CD4-positive, alpha-beta T cell treated with Interleukin-1 beta for 1 hour (primary cell): ENCODE results near the gene AP1M2.
A peak's percentile ranks its signal among the peaks of the same experiment; 100 is the strongest.

Source experiments
- DNase-seq, 2 donors: peaks; one replicate each; pipeline ENCODE4 v3.0.0-alpha.2; 2020 to 2022

AP1M2 gene

DNA sequence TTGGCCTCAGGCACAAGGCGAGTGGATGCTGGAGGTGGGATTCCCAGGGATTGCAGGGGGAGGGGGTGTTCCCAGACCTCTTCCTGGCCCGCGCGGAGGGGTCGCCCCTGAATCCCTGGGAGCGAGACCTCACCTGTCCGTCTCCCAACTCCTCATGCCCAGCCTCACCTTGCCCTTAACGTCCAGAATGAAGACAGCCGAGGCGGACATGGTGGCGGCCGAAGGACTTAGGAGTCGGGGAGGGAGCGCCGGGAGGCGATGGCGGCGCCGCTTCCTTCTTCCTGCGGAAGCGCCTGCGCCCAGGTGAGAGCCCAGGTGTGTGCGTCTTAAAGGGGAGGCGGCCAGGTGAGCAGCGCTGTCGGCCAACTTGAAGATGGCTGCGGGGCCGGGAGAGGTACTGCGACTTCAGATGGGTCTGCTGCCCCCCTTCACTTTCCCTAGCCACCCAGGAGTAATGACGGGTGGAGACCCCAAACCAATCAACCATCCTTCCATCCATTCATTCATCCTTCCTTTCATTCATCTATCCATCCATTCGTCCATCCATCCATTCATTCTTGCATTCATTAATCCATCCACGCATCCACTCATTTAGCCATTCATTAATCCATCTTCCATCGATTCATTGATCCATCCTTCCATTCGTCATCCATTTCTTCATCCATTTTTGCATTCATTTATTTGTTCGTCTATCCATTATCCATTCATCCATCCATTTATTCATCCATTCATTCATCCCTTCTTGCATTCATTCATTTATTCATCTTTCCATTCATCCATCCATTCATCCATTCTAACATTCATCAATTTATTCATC, at the start of gene AP1M2:
AP1M2 (minus strand) TSS at position 291 of the 817 bp plus-strand sequence; CDS start at position 210, 81 bp downstream.
- no peak for DNase-seq

DNA sequence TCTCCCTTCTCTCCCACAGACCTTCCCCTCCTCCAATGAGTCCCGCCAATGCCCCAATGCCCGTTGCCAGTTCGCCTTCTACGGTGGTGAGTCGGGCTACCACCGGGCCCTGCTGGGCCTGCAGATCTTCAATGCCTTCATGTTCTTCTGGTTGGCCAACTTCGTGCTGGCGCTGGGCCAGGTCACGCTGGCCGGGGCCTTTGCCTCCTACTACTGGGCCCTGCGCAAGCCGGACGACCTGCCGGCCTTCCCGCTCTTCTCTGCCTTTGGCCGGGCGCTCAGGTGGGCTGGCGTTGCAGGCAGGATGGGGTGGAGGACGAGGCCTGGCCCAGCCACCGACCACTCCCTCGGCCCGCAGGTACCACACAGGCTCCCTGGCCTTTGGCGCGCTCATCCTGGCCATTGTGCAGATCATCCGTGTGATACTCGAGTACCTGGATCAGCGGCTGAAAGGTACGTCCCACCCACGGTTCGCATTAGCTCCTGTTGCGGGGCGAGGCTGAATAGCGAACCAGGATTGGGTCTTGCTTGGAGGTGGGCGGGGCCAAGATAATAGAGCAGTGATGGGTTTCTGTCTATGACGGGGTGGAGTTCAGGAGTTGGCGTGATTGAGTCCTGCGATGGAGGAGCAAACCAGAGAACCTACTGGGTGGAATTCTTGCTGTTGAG, 49.3 kb upstream of the AP1M2 start:
- DNase-seq = no peak

DNA sequence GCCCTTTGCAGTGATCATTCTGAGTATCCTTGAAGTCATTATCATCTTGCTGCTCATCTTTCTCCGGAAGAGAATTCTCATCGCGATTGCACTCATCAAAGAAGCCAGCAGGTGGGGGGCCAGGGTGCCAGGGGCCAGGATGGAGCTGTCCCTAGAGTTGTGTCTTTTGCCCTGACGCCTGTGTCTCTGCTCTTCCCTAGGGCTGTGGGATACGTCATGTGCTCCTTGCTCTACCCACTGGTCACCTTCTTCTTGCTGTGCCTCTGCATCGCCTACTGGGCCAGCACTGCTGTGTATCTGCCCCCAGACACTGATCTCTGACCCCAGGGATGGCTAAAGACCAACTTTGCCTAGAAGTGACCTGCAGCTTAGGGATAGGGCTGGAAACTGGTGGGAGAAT, 47.9 kb upstream of the AP1M2 start:
- DNase-seq = no peak

- DNase-seq = no peak
Observed at GRCh38 chr19:10634430-10634829, 47.3 kb upstream of the AP1M2 start.

DNA sequence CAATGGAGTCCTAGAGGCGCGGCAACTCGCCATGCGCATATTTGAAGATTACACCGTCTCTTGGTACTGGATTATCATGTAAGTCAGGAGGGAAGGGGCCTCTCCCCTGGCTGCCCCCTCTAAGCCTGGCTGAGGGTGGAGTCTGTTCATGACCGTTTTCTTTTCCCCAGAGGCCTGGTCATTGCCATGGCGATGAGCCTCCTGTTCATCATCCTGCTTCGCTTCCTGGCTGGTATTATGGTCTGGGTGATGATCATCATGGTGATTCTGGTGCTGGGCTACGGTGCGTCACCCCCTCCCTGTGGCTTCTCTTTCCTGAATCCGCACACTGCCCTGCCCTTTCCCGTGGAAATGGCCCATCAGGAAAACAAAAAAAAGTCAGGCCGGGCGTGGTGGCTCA, 44.8 kb upstream of the AP1M2 start:
- DNase-seq = no peak

DNA sequence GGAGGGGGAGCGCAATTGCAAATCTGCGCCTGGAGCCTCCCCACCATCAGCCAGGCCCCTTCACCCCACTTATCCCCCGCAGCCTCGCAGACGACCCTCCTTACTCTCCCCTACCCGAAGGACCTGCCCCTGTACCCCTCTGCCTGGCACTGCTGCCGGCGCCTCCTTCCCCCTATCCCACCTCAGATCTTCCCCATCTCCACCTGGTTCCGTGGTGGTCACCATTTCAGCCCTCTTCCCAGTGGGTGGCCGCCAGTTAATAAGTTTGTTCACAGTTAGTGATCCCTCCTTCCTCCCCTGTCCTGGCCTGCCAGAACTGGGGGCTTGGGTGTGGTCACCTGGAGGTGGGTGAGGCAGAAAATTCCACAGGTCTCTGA, 38.6 kb upstream of the AP1M2 start:
- no peak for DNase-seq

DNA sequence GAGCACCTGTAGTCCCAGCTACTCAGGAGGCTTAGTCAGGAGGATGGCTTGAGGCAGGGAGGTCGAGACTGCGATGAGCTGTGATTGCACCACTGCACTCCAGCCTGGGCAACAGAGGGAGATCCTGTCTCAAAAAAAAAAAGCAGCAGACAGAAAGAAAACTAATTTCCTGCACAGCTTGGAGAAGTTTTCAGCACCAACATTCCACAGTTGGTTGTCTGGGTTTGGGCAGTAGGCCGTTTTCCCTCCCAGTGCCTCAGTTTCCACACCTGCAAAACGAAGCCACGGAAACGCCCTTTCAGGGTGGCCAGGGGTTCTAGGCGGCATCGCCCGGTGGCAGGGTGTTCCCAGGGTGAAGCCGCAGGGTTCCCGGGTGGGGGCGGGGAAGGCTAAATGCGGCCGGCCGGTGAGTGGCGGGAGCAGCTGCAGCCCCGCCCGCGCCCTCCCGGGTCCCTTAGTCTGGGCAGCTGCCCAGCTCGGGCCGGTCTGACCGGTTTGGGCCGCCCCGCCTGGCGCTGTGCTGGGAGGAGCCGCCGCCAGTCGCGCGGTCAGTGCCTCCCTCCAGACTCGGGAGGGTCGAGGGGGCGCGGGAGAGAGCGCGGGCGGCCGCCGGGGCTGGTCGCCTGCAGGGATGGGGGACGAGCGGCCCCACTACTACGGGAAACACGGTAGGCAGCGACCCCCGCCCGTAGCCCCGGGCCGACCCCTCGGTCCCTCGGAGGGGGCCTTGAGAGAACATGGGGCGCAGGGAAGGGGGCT, 38.1 kb upstream of the AP1M2 start, which contains the start of gene SLC44A2:
SLC44A2 (plus strand) TSS at position 551 of the 759 bp plus-strand sequence; CDS start at position 632, 81 bp downstream.
- no peak for DNase-seq

- DNase-seq = peak in 1 of 2 donors; percentile 22
Observed at GRCh38 chr19:10624585-10624984, 37.5 kb upstream of the AP1M2 start.

- DNase-seq = no peak
Observed at GRCh38 chr19:10621966-10622365, 34.9 kb upstream of the AP1M2 start.

DNA sequence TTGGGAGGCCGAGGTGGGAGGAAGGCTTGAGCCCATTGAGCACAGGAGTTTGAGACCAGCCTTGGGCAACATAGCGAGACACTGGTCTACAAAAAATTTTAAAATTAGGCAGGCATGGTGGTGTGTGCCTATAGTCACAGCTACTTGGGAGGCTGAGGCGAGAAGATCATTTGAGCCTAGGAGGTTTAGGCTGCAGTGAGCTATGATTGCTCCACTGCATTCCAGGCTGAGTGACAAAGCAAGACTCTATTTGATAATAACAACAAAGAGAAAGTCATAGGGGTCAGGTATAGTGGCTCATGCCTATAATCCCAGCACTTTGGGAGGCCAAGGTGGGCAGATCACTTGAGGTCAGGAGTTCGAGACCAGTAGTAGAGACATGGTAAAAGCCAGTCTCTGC, 33.7 kb upstream of the AP1M2 start:
- no peak for DNase-seq

DNA sequence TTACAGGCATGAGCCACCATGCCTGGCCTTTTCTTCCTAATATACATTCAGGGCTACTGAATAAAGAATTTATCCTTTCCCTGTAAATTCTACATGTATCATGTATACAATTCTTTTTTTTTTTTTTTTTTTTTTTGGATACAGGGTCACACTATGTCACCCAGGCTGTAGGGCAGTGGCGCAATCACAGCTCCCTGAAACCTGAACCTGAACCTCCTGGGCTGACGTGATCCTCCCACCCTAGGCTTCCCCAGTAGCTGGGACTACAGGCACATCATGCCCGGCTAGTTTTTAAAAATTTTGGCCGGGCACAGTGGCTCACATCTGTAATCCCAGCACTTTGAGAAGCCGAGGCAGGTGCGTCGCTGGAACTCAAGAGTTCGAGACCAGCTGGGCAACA, 31.7 kb upstream of the AP1M2 start:
- DNase-seq = no peak

DNA sequence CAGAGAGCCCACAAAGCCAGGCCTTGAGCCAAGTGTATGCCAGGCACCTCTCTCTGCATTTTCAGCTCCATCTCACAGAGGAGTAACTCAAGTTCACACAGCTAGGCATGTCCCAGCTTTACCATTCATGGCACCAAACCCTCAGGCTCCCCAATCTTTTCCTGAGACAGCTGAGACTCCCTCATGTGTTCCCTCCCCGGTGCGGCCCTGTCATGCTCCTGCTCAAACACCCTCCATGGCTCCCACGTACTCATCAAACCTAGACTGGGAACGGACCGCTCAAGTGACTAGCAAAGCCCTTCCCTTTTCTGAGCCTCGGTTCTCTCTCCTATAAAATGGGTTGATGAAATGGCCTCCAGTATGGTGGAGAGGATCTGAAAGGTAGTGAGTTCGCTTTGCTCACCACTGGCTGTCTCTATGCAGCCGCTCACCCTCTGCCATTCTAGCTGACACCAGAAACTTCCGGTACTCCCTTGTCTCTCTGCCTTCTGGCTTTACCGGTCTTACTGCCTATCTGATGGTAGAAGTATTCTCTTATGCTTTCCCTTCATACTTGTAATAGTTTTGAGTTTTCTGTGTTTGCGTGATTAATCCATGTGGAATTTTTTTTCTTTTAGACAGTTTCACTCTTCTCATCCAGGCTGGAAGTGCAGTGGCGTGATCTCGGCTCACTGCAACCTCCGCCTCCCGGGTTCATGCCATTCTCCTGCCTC, 30.5 kb upstream of the AP1M2 start:
- no peak for DNase-seq

DNA sequence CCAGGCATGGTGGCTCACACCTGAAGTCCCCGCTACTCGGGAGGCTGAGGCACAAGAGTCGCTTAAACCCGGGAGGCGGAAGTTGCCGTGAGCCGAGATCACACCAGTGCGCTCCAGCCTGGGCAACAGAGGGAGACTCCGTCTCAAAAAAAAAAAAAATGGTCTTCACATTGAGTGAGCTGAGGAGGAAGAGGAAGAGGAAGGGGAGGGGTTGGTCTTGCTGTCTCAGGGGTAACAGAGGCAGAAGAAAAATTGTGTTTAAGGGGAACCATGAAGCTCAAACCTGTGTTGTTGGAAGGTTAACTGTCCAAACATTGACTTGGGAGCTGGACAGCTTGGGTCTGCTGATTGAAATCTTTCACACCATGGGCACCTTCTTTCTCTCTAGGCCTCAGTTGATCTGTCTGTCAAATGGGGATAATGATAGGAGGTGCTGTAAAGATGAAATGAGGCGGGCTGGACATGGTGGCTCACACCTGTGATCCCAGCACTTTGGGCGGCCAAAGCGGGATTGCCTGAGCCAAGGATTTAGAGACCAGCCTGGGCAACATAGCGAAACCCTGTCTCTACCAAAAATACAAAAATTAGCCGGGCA, 28.4 kb upstream of the AP1M2 start:
- DNase-seq = peak in 1 of 2 donors; percentile 19

GRCh38 chr19:10612499-10613119, 25.5 kb upstream of the AP1M2 start:
- no peak for DNase-seq

DNA sequence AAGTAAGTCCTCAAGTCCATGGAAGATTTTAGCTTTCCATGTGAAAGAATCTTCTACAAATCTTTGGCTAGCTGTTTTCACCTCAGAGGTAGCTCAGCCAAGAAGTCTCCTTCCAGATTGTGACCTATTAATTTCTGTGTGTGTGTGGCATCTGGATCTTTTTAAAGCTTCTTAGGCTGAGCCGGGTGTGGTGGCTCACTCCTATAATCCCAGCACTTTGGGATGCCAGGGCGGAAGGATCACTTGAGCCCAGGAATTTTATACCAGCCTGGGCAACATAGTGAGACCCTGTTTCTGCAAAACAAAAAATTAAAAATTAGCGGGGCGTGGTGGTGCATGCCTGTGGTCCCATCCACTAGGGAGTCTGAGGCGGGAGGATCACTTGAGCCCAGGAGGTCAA, 24.8 kb upstream of the AP1M2 start:
- no peak for DNase-seq

DNA sequence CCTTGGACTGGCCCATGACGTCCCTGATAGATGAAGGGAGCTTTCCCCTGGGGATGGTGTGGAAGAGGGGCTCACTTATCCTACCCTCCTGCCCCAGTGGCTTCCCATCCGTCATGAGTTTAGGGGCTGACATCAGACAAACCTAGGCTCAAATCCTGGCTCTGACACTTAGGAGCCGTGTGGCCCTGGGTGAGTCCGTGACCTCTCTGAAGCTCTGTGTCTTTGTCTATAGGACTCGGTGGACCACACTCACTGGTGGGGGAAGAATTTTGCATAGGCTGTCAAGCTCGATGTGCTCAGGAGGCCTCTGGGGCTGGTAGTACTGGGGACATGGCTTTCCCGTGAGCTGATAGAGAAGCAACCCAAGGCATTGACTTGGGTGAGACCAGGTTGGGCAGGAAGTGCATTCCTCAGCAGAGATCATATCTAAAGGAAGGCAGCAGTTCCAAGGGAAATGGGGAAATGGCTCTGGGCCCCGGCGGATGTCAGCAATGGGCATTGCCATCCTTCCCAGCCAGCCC, 17.4 kb upstream of the AP1M2 start:
- peak; percentile 36 to 46 for DNase-seq

DNA sequence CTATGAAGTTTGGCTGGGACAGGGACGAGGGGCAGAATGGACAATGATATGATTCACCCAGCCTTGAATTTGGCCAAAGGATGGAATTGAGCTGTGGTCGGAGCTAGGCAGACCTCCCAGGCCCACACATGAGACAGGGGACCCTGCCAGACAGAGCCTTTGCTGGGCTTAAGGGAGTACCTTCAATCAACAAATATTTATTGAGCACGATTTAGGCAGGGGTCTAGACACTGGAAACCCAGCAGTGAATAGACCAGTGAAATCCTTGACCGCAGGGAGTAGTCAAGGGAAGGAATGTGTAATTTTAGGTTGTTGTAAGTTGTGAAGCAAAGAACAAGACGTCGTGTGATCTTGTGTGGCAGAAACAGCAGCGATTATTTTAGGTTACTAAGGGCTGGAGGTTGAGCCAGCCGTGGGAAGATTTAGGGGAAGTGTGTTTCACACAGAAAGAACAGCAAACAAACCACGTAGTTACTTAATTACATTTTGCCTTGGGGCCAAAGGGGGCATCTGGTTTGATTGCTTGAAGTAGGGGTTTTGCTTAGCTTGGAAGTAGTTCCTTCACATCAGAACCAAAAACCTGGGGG, 16.9 kb upstream of the AP1M2 start:
- peak; percentile 67 to 77 for DNase-seq

- peak; percentile 90 to 92 for DNase-seq
Observed at GRCh38 chr19:10603084-10603872, 16.2 kb upstream of the AP1M2 start.

- peak; percentile 87 to 89 for DNase-seq
Observed at GRCh38 chr19:10602330-10603083, 15.4 kb upstream of the AP1M2 start.

- no peak for DNase-seq
Observed at GRCh38 chr19:10601999-10602329, 14.9 kb upstream of the AP1M2 start.
